Endodermal cell (in vitro differentiated cells): ENCODE data around the gene AOPEP. TPM values are rescaled to one million over a fixed set of nuclear protein-coding genes. Genes with fewer than 3 reads are reported as not detected.
"Not testable (repeated sequence)": the region's sequence is repeated elsewhere in the genome, so short reads cannot be mapped to it uniquely, and the experiment has no call there.

ENCODE experiments used
- DNase-seq: peaks from one replicate; pipeline ENCODE4 v3.0.0-alpha.2; 2017
- H3K27ac ChIP-seq: 2 replicates; pipeline ENCODE4 v1.5.1; 2013; ENCODE audit warnings: mild to moderate bottlenecking, low read depth, low read length, moderate library complexity
- H3K27me3 ChIP-seq: 2 replicates; pipeline ENCODE4 v1.6.1; 2013; ENCODE audit warnings: mild to moderate bottlenecking, low read length, moderate library complexity; ENCODE audit not compliant: insufficient read depth, control insufficient read depth, poor library complexity, severe bottlenecking
- H3K36me3 ChIP-seq: 2 replicates; pipeline ENCODE4 v1.7.0; 2013; ENCODE audit warnings: mild to moderate bottlenecking, low read length, moderate library complexity; ENCODE audit not compliant: control insufficient read depth, insufficient read depth
- H3K4me1 ChIP-seq: one replicate; pipeline ENCODE4 v1.7.0; 2013; ENCODE audit warnings: low read length; ENCODE audit not compliant: control insufficient read depth, insufficient read depth
- H3K4me3 ChIP-seq: 2 replicates; pipeline ENCODE4 v1.5.1; 2013; ENCODE audit warnings: mild to moderate bottlenecking, low read length, moderate library complexity
- H3K9ac ChIP-seq: 2 replicates; pipeline ENCODE4 v1.6.1; 2013; ENCODE audit warnings: mild to moderate bottlenecking, low read length, moderate library complexity; ENCODE audit not compliant: poor library complexity, severe bottlenecking; ENCODE audit errors: extremely low read depth
- H3K9me3 ChIP-seq: 2 replicates; pipeline ENCODE4 v1.6.1; 2013; ENCODE audit warnings: mild to moderate bottlenecking, low read length, moderate library complexity; ENCODE audit not compliant: control insufficient read depth
- H3K27ac Mint-ChIP-seq: 2 replicates; pipeline ENCODE4 v1.8.0; 2020; ENCODE audit warnings: mixed read lengths
- H3K27me3 Mint-ChIP-seq: 2 replicates; pipeline ENCODE4 v1.8.0; 2021; ENCODE audit warnings: mild to moderate bottlenecking, mixed read lengths; ENCODE audit not compliant: insufficient read depth
- H3K36me3 Mint-ChIP-seq: 2 replicates; pipeline ENCODE4 v1.8.0; 2020; ENCODE audit warnings: low read depth, mixed read lengths
- H3K4me1 Mint-ChIP-seq: 2 replicates; pipeline ENCODE4 v1.8.0; 2020; ENCODE audit warnings: mixed read lengths
- H3K4me3 Mint-ChIP-seq: 2 replicates; pipeline ENCODE4 v1.8.0; 2020; ENCODE audit warnings: mild to moderate bottlenecking, moderate library complexity, mixed read lengths
- H3K9me3 Mint-ChIP-seq: 2 replicates; pipeline ENCODE4 v1.8.0; 2020; ENCODE audit warnings: mild to moderate bottlenecking, mixed read lengths
- CTCF ChIP-seq: fragments of 200-600 bp; sonication (generic); conservative IDR thresholded peaks from 2 replicates; pipeline ENCODE4 v1.5.0; 2021; ENCODE audit warnings: antibody characterized with exemption, mild to moderate bottlenecking
- whole genome bisulfite sequencing, 2 experiments: methylation state at CpG; one replicate each; pipeline versions ENCODE4 v1.1.5 to v1.1.7; 2013; ENCODE audit warnings: missing lambda C conversion rate in 2 of 2, mixed read lengths in 1 of 2; ENCODE audit not compliant: insufficient coverage in 1 of 2, insufficient read length in 1 of 2; 5-methylcytosine and 5-hydroxymethylcytosine counted together
- total RNA-seq, 2 donors: library from RNA; stranded (reverse); fragmentation: NEBNext Ultra II Directional in 1 of 2; extraction: Animal tissue kit (Norgen Biotek cat#: 25700) in 1 of 2; gene quantifications; 2 replicates in 1 of 2; 3 replicates in 1 of 2; pipeline ENCODE4 v1.2.1, GENCODE V29; 2021

AOPEP gene
- total RNA-seq, 2 donors from 2014 or later, result 23.4 to 33.7 TPM

DNA sequence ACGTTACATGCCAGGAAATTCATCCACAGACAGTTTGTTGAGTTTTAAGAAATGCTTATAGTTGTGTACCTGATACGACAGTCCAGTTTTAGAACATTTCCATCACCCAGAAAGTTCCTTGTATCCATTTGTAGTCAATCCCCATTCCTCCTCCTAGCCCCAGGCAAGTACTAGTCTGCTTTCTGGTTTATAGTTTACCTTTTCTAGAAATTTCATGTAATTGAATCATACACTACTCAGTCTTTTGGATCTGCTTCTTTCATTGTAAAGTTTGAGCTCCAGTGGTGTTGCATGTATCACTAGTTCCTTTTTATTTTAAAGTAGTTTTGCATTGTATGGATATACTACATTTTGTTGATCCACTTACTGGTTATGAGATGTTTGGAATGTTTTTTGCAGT, 291.2 kb downstream of the AOPEP start:
- H3K27ac Mint-ChIP-seq, result no peak overlapping the region
- H3K36me3 Mint-ChIP-seq, result peaks cover 9% of the 10 kb centered on the region
- no peaks in the 10 kb centered on the region for H3K27me3 ChIP-seq
- H3K4me1 Mint-ChIP-seq, result no peaks in the 10 kb centered on the region
- H3K36me3 ChIP-seq, result peaks cover 6% of the 10 kb centered on the region
- 83 to 100% methylated on average over 2 of the region's 2 CpGs for WGBS, 2 experiments
- no peaks in the 10 kb centered on the region for H3K9me3 Mint-ChIP-seq
- H3K27ac ChIP-seq, result no peak overlapping the region
- H3K4me3 ChIP-seq, result no peak overlapping the region
- no peak for TF ChIP-seq CTCF
- H3K4me3 Mint-ChIP-seq, result no peak overlapping the region
- no peak overlapping the region for H3K9ac ChIP-seq
- H3K4me1 ChIP-seq, result no peaks in the 10 kb centered on the region
- no peaks in the 10 kb centered on the region for H3K9me3 ChIP-seq
- H3K27me3 Mint-ChIP-seq, result no peaks in the 10 kb centered on the region
- no peak for DNase-seq

DNA sequence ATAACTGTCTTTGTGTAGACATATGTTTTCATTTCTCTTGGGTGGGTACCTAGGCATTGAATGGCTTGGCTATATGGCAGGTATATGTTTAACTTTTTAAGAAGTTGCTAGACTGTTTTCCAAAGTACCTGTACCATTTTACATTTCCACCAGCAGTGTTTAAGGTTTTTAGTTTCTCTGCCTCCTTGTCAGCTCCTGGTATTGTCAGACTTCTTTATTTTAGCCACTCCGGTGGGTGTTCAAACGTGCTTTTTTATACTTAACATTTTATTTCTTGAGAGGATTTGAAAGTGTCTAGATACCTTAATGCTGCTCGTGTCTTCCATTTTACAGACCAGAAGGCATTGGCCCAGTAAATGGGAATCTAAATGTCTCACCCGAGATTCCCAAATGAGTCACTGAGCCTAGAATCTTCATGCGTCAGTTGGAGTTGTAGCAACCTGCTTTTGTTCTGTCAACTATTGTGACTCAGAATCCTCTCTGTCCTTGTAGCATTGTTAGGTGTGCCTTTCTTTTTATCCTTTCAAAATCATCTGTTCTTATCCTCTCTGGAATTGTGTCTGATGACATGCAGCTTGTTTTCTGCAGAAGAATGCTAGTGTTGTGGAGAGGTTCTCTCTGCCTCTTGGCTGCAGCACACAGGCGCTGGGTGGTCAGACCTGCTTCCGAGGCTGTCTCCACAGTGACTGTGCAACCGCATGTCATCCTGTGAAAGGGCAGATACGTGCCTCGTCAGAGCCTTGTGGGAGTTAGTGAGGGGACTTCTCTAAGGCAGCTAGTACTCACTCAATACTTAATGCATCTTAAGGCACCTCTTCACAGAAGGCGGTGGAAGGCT, 291.8 kb downstream of the AOPEP start:
- Mint-ChIP-seq H3K9me3 (no peaks in the 10 kb centered on the region), H3K36me3 (peaks cover 9% of the 10 kb centered on the region), H3K27me3 (no peaks in the 10 kb centered on the region), H3K4me3 (no peak overlapping the region), H3K27ac (no peak overlapping the region), H3K4me1 (no peaks in the 10 kb centered on the region)
- no peak overlapping the region for H3K4me3 ChIP-seq
- H3K36me3 ChIP-seq, result peaks cover 6% of the 10 kb centered on the region
- DNase-seq, result no peak
- H3K4me1 ChIP-seq, result peaks cover 2% of the 10 kb centered on the region
- H3K27me3 ChIP-seq, result no peaks in the 10 kb centered on the region
- 82 to 91% methylated on average over 5 to 11 of the region's 11 CpGs for WGBS, 2 experiments
- H3K9ac ChIP-seq, result no peak overlapping the region
- no peak for TF ChIP-seq CTCF
- no peaks in the 10 kb centered on the region for H3K9me3 ChIP-seq
- H3K27ac ChIP-seq, result no peak overlapping the region

DNA sequence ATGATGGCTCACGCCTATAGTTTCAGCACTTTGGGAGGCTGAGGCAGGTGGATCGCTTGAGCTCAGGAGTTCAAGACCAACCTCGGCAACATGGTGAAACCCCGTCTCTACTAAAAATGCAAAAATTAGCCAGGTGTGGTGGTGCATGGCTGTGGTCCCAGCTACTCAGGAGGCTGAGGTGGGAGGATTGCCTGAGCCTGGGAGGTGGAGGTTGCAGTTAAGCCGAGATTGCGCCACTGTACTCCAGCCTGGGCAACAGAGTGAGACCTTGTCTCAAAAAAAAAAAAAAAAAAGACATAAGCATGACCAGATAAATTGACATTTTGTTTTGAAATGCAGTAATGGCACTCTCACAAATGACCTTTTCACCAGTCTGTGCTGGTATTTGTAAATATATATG, 294.1 kb downstream of the AOPEP start:
- not testable (repeated sequence) for H3K27ac Mint-ChIP-seq, H3K9me3 Mint-ChIP-seq, H3K9me3 ChIP-seq, H3K36me3 Mint-ChIP-seq, DNase-seq, H3K4me3 Mint-ChIP-seq, H3K27me3 ChIP-seq, H3K4me1 ChIP-seq, H3K4me3 ChIP-seq, H3K4me1 Mint-ChIP-seq, H3K36me3 ChIP-seq, H3K9ac ChIP-seq, H3K27ac ChIP-seq, H3K27me3 Mint-ChIP-seq
- WGBS, 2 experiments, result 94 to 100% methylated on average over 4 to 6 of the region's 6 CpGs
